Neural cell (in vitro differentiated cells): Measurements from ENCODE around the gene ATP13A2.

Experiments
- CTCF ChIP-seq: fragments of 450-650 bp; IDR thresholded peaks from 2 replicates; pipeline ENCODE4 v1.5.1; 2014; ENCODE audit warnings: antibody characterized with exemption, mild to moderate bottlenecking, moderate library complexity; ENCODE audit not compliant: poor library complexity, severe bottlenecking
- EP300 ChIP-seq: fragments of 450-650 bp; conservative IDR thresholded peaks from 2 replicates; pipeline ENCODE4 v1.6.1; 2014; ENCODE audit warnings: antibody characterized with exemption, mild to moderate bottlenecking, moderate library complexity; ENCODE audit not compliant: poor library complexity, severe bottlenecking
- EZH2 ChIP-seq: fragments of 200-600, 300-800 bp; shearing (Covaris generic), sonication (generic); IDR thresholded peaks from 2 replicates; pipeline ENCODE4 v1.6.1; 2014; ENCODE audit warnings: antibody characterized with exemption, low read length, borderline replicate concordance, mild to moderate bottlenecking; ENCODE audit not compliant: insufficient read depth, poor library complexity, severe bottlenecking
- REST ChIP-seq: IDR thresholded peaks from 2 replicates; pipeline ENCODE4 v1.6.1; 2012; ENCODE audit warnings: borderline replicate concordance
- TAF1 ChIP-seq: IDR thresholded peaks from 2 replicates; pipeline ENCODE4 v1.6.1; 2012; ENCODE audit warnings: low read depth

- TF ChIP-seq TAF1: no peak
- TF ChIP-seq EZH2: no peak
- no peak for TF ChIP-seq CTCF
- TF ChIP-seq EP300: no peak
- TF ChIP-seq REST: no peak
Observed at GRCh38 chr1:17013491-17014320, 2.0 kb upstream of the ATP13A2 start.
